Measurements from ENCODE around the gene UBA5. TPM values are rescaled to one million over a fixed set of nuclear protein-coding genes. Genes with fewer than 3 reads are reported as not detected.
A peak's percentile ranks its signal among the peaks of the same experiment; 100 is the strongest.

The UBA5 gene
- total RNA-seq, 1 donor = 38.4 TPM

DNA sequence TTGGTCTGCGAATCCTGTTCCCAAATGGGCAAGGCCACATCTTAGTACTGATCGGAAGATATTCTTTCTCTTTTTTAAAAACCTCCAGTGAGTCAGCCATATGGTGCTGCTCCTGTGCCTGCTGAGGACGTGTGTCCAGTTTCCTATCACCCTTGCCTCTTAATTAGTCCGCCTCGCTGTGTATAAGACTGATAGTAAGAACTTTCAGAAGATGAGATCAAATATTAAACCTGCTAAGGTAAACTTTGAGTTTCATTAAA lies 612 bp downstream of the UBA5 start:
- Histone ChIP-seq H3K79me2 (ENCODE audit: insufficient read depth, low read length) (peaks cover 72% of the 10 kb centered on the region), H3K36me3 (ENCODE audit: insufficient read depth, low read length) (no peaks in the 10 kb centered on the region), H4K20me1 (ENCODE audit: insufficient read depth, low read length) (no peaks in the 10 kb centered on the region), H3K9me3 (ENCODE audit: low read depth, low read length) (no peaks in the 10 kb centered on the region), H3K4me3 (ENCODE audit: insufficient read depth, low read length) (peak overlapping the region; percentile 95), H3K4me1 (ENCODE audit: insufficient read depth, low read length) (peaks cover 14% of the 10 kb centered on the region), H3K27me3 (ENCODE audit: insufficient read depth, low read length) (no peaks in the 10 kb centered on the region), H2AFZ (ENCODE audit: low read length) (peak overlapping the region; percentile 98), H3K4me2 (ENCODE audit: insufficient read depth, low read length) (peak overlapping the region; percentile 99), H3K27ac (ENCODE audit: low read depth, low read length) (peak overlapping the region; percentile 96)
- peak; percentile 49 for DNase-seq (ENCODE audit: insufficient read length, low spot score, missing footprints)
- TF ChIP-seq CTCF (IDR thresholded peaks at IDR 0.05; ENCODE audit: extremely low read depth, low read depth, low read length) = no peak

GRCh38 chr3:132661101-132661500 lies 972 bp downstream of the UBA5 start:
- Histone ChIP-seq H3K9me3 (ENCODE audit: low read depth, low read length) (no peaks in the 10 kb centered on the region), H3K79me2 (ENCODE audit: insufficient read depth, low read length) (peaks cover 71% of the 10 kb centered on the region), H2AFZ (ENCODE audit: low read length) (peak overlapping the region; percentile 98), H3K27me3 (ENCODE audit: insufficient read depth, low read length) (no peaks in the 10 kb centered on the region), H3K27ac (ENCODE audit: low read depth, low read length) (peak overlapping the region; percentile 96), H3K36me3 (ENCODE audit: insufficient read depth, low read length) (no peaks in the 10 kb centered on the region), H4K20me1 (ENCODE audit: insufficient read depth, low read length) (no peaks in the 10 kb centered on the region), H3K4me1 (ENCODE audit: insufficient read depth, low read length) (peaks cover 14% of the 10 kb centered on the region), H3K4me3 (ENCODE audit: insufficient read depth, low read length) (peak overlapping the region; percentile 95), H3K4me2 (ENCODE audit: insufficient read depth, low read length) (peak overlapping the region; percentile 99)
- no peak for DNase-seq (ENCODE audit: insufficient read length, low spot score, missing footprints)
- no peak for TF ChIP-seq CTCF (IDR thresholded peaks at IDR 0.05; ENCODE audit: extremely low read depth, low read depth, low read length)

DNA sequence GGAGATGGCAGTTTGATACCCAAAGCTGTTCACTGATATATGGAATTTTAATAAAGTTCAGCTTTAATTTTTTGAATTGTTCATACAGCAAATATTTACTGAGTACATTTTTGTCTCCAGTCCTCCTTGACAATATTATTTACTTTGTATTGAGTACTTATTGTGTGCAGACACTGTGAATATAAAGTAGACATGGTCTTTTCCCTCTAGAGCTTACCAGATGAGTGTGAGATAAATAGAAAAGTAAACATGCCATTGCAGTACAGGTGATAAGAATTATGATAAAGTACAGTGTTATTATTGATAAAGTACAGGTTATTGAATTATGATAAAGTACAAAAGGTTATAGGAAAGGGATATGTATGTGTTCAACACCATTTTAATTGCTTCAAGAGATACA lies 2.1 kb downstream of the UBA5 start:
- no peak for DNase-seq (ENCODE audit: insufficient read length, low spot score, missing footprints)
- Histone ChIP-seq H3K79me2 (ENCODE audit: insufficient read depth, low read length) (peaks cover 73% of the 10 kb centered on the region), H4K20me1 (ENCODE audit: insufficient read depth, low read length) (no peaks in the 10 kb centered on the region), H3K4me2 (ENCODE audit: insufficient read depth, low read length) (peak overlapping the region; percentile 99), H3K27me3 (ENCODE audit: insufficient read depth, low read length) (no peaks in the 10 kb centered on the region), H3K27ac (ENCODE audit: low read depth, low read length) (no peak overlapping the region), H3K4me3 (ENCODE audit: insufficient read depth, low read length) (no peak overlapping the region), H3K9me3 (ENCODE audit: low read depth, low read length) (no peaks in the 10 kb centered on the region), H3K4me1 (ENCODE audit: insufficient read depth, low read length) (peaks cover 14% of the 10 kb centered on the region), H2AFZ (ENCODE audit: low read length) (no peak overlapping the region), H3K36me3 (ENCODE audit: insufficient read depth, low read length) (no peaks in the 10 kb centered on the region)
- no peak for TF ChIP-seq CTCF (IDR thresholded peaks at IDR 0.05; ENCODE audit: extremely low read depth, low read depth, low read length)

DNA sequence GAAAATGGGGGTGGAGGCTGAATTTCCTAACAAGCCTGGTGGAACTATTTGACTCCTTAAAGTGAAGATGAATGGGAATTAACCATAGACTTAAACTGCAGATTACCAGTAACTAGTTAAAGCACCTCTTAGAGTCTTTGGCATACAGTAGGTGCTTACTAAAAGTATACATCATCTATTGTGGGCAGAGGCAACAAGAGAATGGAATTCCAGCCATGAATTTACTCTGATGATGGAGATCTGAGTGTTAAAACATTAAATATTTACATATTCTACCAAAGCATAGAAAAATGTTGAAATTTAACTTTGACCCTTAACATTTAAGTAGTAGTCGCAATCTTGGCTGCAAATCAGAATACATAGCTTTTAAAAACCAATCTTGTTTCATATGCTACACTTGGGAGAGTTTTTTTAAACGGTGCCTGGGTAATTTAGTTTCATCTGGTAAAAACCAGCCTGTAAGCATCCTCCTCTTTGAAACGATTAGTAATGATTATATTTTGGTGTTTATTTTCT lies 5.2 kb downstream of the UBA5 start:
- Histone ChIP-seq H3K4me1 (ENCODE audit: insufficient read depth, low read length) (peaks cover 11% of the 10 kb centered on the region), H3K4me3 (ENCODE audit: insufficient read depth, low read length) (no peak overlapping the region), H3K27ac (ENCODE audit: low read depth, low read length) (no peak overlapping the region), H4K20me1 (ENCODE audit: insufficient read depth, low read length) (no peaks in the 10 kb centered on the region), H3K9me3 (ENCODE audit: low read depth, low read length) (no peaks in the 10 kb centered on the region), H3K36me3 (ENCODE audit: insufficient read depth, low read length) (peaks cover 4% of the 10 kb centered on the region), H2AFZ (ENCODE audit: low read length) (no peak overlapping the region), H3K27me3 (ENCODE audit: insufficient read depth, low read length) (no peaks in the 10 kb centered on the region), H3K4me2 (ENCODE audit: insufficient read depth, low read length) (no peak overlapping the region), H3K79me2 (ENCODE audit: insufficient read depth, low read length) (peaks cover 65% of the 10 kb centered on the region)
- DNase-seq (ENCODE audit: insufficient read length, low spot score, missing footprints) = no peak
- no peak for TF ChIP-seq CTCF (IDR thresholded peaks at IDR 0.05; ENCODE audit: extremely low read depth, low read depth, low read length)

All from osteoblast (primary cell).